PC-3 (cell line): ENCODE measurements around the gene ARL6IP1.
"Not testable (repeated sequence)": the region's sequence is repeated elsewhere in the genome, so short reads cannot be mapped to it uniquely, and the experiment has no call there.

Experiments used
- EZH2 ChIP-seq: fragments of 300-600 bp; sonication (generic); IDR thresholded peaks from one replicate; pipeline ENCODE4 v1.6.1; 2017; ENCODE audit warnings: antibody characterized with exemption, mild to moderate bottlenecking, low read length; ENCODE audit not compliant: unreplicated experiment
- EZH2phosphoT487 ChIP-seq: fragments of 300-600 bp; sonication (generic); IDR thresholded peaks from 2 replicates; pipeline ENCODE4 v1.6.1; 2018; ENCODE audit warnings: mild to moderate bottlenecking, antibody characterized with exemption, low read length, borderline replicate concordance
- TF ChIP-seq, protein P1 (sequence below): fragments of 300-600 bp; sonication (generic); conservative IDR thresholded peaks from 2 replicates; pipeline ENCODE4 v1.5.1; 2017; ENCODE audit warnings: antibody characterized with exemption, low read depth, mild to moderate bottlenecking, low read length

DNA sequence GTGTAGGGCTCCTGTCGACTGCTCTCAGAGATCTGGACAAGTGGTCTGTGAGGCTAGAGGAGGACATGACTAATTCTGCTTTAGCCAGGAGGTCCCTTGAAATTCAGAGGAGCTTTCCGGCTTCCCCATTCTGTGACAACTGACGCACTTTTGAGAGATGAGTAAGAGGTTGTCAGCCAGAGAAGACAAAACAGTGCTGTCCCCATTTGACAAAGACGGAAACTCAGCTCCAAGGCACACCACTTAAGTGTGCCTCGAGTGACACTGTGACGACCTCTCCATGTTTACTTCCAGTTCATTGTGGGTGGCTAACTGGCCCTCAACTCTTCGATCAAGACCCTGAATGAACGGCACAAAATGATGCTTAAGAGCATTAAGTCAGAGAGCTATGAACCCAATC lies 58.5 kb downstream of the ARL6IP1 start:
- TF ChIP-seq, protein P1, sequence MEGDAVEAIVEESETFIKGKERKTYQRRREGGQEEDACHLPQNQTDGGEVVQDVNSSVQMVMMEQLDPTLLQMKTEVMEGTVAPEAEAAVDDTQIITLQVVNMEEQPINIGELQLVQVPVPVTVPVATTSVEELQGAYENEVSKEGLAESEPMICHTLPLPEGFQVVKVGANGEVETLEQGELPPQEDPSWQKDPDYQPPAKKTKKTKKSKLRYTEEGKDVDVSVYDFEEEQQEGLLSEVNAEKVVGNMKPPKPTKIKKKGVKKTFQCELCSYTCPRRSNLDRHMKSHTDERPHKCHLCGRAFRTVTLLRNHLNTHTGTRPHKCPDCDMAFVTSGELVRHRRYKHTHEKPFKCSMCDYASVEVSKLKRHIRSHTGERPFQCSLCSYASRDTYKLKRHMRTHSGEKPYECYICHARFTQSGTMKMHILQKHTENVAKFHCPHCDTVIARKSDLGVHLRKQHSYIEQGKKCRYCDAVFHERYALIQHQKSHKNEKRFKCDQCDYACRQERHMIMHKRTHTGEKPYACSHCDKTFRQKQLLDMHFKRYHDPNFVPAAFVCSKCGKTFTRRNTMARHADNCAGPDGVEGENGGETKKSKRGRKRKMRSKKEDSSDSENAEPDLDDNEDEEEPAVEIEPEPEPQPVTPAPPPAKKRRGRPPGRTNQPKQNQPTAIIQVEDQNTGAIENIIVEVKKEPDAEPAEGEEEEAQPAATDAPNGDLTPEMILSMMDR, result not testable (repeated sequence)
- TF ChIP-seq EZH2, EZH2phosphoT487: not testable (repeated sequence)
